GM08714 (cell line): ENCODE measurements around the gene SUPT3H.
"Not testable (repeated sequence)": the region's sequence is repeated elsewhere in the genome, so short reads cannot be mapped to it uniquely, and the experiment has no call there.

Experiments
- H3K4me3 ChIP-seq: fragments of 200-500 bp; sonication (Bioruptor generic); 2 replicates; pipeline ENCODE4 v1.5.1; 2014; ENCODE audit warnings: mild to moderate bottlenecking, low read length, inconsistent platforms
- ZNF274 ChIP-seq: IDR thresholded peaks from 2 replicates; pipeline ENCODE4 v1.6.1; 2012; ENCODE audit warnings: mild to moderate bottlenecking, low read depth, low read length

SUPT3H gene

DNA sequence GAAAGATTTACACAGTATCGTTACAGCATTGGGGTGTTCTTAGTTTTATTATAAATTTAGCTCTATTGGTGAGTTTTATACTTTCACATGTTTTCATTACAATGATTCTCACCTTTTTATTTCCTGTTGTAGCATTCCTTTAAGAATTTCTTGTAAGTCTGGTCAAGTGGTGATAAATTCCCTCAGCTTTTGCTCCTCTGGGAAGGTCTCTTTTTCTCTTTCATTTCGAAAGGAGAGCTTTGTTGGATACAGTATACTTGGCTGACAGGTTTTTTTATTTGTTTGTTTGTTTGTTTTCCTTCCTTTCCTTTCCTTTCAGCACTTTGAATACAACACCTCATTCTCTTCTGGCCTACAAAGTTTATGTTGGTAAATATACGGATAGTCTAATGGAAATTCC is 299.3 kb downstream of the SUPT3H start:
- no peak overlapping the region for H3K4me3 ChIP-seq
- TF ChIP-seq ZNF274: no peak

DNA sequence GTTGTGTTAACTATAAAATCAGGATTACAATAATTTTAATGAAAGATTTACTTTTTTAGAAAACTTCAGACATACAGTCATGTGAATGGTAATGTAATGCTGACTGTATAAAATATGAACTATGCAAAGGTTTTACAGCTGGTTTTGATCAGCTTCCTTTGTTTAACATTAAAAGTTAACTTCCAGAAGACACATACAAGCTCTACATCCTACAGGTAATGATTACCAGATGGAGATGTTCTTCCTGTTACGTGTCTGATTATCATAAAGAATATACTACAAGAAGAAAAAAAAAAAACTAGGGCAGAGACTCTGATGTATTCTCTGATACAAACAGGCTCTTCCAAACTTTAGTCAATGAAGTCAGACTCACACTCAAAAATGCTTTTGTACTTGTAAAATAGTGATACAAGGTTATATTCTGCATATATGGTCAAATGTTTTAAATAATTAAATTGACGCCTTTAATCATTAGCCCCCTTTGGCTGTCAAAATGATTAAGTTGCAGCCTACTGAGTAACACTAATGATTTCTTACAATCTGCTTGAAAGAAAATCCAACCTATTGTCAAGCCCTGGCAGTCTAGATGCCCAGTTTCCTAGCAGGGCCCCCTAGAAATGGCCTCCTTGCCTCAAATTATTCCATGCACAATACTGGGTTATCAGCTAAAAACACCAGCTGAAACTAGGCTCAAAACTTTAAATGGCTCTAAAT is 301.4 kb downstream of the SUPT3H start:
- TF ChIP-seq ZNF274: no peak
- H3K4me3 ChIP-seq: no peak overlapping the region

DNA sequence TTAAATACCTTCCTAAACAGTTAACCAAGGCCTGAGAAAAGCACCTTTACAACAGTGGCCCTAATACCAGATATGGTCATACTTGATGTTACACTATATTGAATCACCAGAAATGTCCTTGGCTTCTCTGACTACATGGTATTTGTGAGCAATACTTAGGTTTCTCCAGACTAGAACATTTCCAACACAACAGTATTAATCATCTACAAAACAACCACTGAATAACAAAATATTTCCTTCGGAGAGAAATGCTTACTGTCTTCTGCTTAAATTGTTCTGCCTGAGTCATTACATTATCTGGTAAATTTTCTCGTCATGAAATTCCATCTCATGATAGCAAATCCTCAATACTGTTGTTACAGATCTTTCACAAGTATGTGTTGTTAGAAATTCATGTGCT is 302.5 kb downstream of the SUPT3H start:
- no peak for TF ChIP-seq ZNF274
- H3K4me3 ChIP-seq: no peak overlapping the region

DNA sequence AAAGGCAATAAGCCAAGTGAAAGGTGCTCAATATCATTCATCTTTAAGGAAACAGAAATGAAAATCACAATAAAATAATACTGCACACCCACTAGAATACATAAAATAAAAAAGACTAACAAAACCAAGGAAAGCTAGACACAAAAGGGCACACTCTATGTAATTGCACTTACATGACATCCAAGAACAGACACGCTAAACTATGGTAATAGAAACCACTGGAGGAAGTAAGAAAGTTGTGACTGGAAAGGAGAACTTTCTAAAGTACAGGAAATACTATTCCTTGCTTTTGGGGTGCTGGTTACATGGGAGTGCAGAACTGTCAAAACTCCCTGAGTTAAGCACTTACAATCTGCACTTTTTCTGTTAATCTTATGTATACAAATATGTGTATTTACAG is 303.3 kb downstream of the SUPT3H start:
- no peak for TF ChIP-seq ZNF274
- no peak overlapping the region for H3K4me3 ChIP-seq

DNA sequence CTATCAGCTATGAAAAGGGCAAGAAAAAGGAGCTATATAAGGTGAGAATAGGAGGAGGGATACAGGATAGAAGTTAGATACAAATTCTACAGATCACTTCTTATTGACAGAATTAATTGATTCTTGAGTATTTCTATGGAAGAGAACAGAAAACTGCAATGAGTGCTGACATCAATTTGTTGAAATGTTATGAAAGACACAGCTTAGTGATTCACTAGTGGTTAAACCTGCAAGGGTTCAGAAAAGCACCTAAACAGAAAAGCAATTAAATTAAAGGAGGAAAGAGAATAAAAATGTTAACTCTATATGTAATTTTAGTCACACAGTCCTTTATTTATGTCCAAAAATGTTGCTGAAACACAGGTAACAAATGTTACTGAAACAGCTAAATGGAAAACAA is 304.0 kb downstream of the SUPT3H start:
- H3K4me3 ChIP-seq: no peak overlapping the region
- no peak for TF ChIP-seq ZNF274

DNA sequence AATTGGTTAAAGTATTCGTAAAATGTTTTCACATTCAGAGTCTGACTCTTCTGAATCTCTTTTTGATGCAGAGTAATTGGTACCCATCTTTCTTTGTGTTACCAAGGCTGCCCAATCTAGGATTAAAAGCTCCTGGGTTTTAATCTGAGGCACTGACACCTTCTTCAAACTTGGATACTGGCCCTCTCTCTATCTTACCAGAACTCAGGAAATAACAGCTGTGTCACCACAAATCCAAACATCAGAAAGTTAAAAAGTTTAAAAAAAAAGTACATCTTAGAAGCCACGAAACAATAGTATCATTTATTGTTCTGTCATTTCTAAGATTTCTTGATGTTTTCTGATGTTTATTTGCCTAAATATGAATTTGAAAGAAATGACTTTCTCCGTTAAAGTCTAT is 305.1 kb downstream of the SUPT3H start:
- no peak overlapping the region for H3K4me3 ChIP-seq
- TF ChIP-seq ZNF274: no peak

DNA sequence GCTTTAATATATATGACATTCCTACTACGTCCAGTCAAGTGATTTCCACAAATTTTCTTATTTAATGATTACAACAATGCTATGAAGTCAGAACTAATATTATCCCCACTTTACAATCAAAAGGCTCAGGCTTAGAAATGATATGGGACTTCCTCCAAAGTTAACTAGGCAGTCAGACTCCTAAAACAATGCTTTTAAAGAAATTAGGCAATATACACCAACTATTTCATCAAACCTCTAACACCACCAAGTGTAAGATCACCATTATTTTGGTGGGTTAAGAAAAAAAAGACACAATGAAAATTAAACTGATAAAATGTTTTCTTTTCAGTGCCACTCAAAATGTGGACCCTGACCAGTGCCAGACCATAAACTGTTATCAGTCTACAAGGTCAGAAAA is 305.7 kb downstream of the SUPT3H start:
- no peak for TF ChIP-seq ZNF274
- no peak overlapping the region for H3K4me3 ChIP-seq

DNA sequence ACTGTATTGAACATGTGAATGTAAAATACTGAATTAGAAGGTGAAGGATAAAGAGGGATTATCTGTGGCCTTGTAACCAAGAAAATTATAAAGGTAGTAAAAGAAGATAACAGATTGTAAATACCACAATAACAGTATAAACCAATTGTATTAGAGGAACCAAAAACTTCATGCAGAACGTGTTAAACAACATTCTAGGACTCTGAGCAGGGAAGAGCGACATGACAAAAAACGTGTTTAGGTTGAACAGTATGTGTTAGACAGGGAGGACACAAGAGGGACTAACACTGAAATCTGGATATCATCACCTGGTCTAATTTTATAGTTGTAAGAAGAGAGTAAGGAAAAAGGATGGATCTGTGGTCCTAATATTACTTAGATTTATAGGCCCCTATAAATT is 308.6 kb downstream of the SUPT3H start:
- TF ChIP-seq ZNF274: no peak
- H3K4me3 ChIP-seq: no peak overlapping the region

DNA sequence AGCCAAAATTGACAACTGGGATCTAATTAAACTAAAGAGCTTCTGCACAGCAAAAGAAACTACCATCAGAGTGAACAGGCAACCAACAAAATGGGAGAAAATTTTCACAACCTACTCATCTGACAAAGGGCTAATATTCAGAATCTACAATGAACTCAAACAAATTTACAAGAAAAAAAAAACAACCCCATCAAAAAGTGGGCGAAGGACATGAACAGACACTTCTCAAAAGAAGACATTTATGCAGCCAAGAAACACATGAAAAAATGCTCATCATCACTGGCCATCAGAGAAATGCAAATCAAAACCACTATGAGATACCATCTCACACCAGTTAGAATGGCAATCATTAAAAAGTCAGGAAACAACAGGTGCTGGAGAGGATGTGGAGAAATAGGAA is 310.3 kb downstream of the SUPT3H start:
- not testable (repeated sequence) for H3K4me3 ChIP-seq

DNA sequence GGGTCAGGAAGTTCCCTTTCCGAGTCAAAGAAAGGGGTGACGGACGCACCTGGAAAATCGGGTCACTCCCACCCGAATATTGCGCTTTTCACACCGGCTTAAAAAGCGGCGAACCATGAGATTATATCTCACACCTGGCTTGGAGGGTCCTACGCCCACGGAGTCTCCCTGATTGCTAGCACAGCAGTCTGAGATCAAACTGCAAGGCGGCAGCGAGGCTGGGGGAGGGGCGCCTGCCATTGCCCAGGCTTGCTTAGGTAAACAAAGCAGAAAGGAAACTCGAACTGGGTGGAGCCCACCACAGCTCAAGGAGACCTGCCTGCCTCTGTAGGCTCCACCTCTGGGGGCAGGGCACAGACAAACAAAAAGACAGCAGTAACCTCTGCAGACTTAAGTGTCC is 315.1 kb downstream of the SUPT3H start:
- H3K4me3 ChIP-seq: not testable (repeated sequence)

DNA sequence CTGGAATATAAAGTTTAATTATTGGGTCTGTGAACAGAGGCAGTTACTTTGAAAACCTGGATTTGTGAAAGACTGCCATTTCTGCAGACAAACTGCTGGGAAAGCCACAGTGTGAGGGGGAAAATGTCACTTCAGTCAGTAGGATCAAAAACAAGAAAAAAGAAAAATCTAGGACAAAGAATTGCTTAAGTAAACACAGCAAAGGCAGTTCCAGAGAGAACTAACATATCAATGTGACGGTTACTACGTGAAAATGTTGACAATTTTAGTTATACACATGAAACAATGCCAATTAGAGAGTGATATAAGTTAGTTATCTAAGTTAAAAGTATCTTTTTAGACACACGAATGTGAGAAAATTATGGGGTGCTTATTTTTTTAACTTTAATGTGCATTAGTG is 320.0 kb downstream of the SUPT3H start:
- no peak for TF ChIP-seq ZNF274
- H3K4me3 ChIP-seq: no peak overlapping the region

DNA sequence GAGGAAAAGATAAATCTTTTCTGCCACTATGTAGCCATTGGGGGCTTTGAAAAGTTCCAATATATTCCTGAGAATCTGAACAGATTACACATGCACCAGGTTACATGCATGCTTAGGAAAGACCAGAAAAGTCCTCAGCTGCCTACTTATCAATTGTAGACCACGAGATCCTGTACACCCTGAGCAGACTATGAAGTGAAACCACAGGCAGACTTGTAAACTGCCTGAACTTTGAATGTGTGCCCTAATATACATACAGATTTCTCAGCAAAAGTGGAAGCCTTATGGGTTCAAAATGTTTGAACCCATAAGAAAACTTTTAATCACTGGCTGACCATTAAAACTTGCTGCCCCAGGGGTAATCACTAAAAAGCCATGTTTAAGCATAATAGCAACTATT is 323.1 kb downstream of the SUPT3H start:
- H3K4me3 ChIP-seq: no peak overlapping the region
- no peak for TF ChIP-seq ZNF274

DNA sequence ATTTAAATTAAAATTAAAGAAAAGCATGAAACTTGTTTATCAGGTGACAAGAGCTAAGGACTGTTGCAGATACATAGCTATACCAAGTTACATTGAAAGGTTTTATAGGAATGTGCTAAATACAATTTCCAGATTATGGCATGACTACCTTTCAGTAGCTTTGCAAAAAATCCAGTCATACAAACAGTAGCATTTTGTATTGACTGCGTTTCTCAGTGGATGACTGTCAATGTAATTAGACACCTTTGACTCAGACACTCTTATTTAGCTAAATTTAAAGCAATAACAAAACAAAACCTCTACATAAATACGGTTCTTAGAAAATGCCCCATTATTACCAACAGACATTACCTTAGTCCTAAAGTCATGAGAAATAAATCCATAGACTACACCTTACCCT is 325.4 kb downstream of the SUPT3H start:
- no peak overlapping the region for H3K4me3 ChIP-seq
- TF ChIP-seq ZNF274: no peak

DNA sequence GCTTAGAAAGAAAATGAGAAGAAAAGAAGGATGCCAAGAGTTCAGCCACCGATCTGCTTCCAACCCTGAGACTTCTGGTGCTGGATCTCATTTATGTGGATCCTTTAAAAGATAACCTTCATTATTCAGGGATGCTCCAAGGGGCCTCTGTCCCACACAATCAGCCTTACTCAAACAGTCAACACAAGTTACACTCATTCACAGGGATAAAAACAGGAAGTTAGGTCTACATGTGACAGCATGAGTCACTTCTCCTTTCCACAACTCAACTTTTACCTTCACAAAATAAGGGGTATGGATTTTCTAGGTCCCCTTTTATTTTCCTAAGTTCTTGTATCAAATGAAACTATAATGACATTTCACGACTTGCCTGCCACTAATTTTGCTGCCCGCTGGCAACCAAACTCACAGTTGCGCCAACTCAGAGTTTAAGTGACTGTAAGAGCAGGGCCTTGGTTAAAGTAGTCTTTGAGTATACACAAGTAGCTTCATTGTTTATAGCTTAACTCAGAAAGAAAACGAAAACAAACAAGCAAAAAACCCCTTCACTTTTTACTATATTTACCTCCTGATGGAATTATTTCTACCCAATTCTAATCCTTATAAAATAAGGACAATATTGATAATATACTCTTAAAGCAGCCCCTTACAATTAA is 328.4 kb downstream of the SUPT3H start:
- no peak for TF ChIP-seq ZNF274
- H3K4me3 ChIP-seq: no peak overlapping the region

DNA sequence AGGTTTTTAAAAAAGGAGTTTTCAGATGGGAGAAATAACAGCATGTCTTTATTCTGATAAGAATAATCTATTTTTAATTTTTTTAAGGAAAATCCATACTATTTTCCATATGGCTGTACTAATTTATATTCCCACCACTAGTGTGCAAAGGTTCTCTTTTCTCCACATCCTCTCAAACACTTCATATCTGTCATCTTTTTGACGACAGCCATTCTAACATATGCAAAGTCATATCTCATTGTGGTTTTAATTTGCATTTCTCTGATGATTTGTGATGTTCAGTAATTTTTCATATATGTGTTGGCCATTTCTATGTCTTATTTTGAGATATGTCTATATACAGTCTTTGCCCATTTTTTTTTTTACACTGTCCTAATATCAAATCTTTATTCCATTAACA is 330.2 kb downstream of the SUPT3H start:
- no peak for TF ChIP-seq ZNF274

DNA sequence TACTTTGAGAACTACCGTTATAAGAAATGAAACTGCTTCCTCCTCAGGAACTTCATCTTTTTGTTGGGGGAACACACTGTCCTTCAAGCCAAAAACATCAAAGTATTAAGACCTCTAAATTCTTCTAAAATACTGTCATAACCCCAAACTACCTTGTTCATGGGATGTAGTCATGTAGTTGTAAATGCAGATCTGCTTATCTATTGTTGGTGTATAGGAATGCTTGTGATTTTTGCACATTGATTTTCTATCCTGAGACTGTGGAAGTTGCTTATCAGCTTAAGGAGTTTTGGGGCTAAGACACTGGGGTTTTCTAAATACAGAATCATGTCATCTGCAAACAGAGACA is 332.5 kb downstream of the SUPT3H start:
- no peak overlapping the region for H3K4me3 ChIP-seq
- no peak for TF ChIP-seq ZNF274

More for the DNA sequence above, 330.2 kb downstream of the SUPT3H start:
- no peak overlapping the region for H3K4me3 ChIP-seq
